IMR-90 (cell line): ENCODE measurements around the gene SENP6. TPM values are rescaled to one million over a fixed set of nuclear protein-coding genes. Genes with fewer than 3 reads are reported as not detected.

ENCODE experiments used
- ATAC-seq: fragments of 200-7000 bp; cut with Tn5 transposase; 2 replicates; pipeline ENCODE4 v1.9.1; 2020; ENCODE audit warnings: low read depth, mild to moderate bottlenecking, moderate library complexity
- BruUV-seq: library from RNA; stranded (reverse); fragments of 400-500 nt; replicated peaks from 2 replicates; lab custom pipeline; 2021; lab: Mats Ljungman, UMichigan
- CTCF ChIA-PET: fragments of 300-600 bp; formaldehyde crosslinking; extraction: SDS; loops from one replicate; lab custom pipeline; 2021; ENCODE audit warnings: antibody characterized with exemption; lab: Yijun Ruan, JAX
- POLR2A ChIA-PET: fragments of 300-600 bp; sonication (Branson Sonifier 250); formaldehyde crosslinking; loops from one replicate; lab custom pipeline; 2022; ENCODE audit warnings: antibody characterized with exemption; ENCODE audit not compliant: unreplicated experiment; lab: Charles Lee
- DNase-seq: peaks from one replicate; pipeline ENCODE4 v3.0.0; 2013
- H2AFZ ChIP-seq: replicated peaks from 2 replicates; pipeline ENCODE3; 2013; ENCODE audit warnings: low read length, mild to moderate bottlenecking; ENCODE audit not compliant: poor library complexity
- H2AK5ac ChIP-seq: 2 replicates; pipeline ENCODE4 v1.6.1; 2013; ENCODE audit warnings: low read depth, low read length, inconsistent platforms
- H2AK9ac ChIP-seq: replicated peaks from 2 replicates; pipeline ENCODE3; 2013; ENCODE audit warnings: mild to moderate bottlenecking, low read depth, low read length, moderate library complexity; ENCODE audit not compliant: poor library complexity
- H2BK120ac ChIP-seq: 2 replicates; pipeline ENCODE4 v1.6.1; 2013; ENCODE audit warnings: low read depth, low read length, inconsistent platforms
- H2BK15ac ChIP-seq: 3 replicates; pipeline ENCODE4 v1.6.1; 2013; ENCODE audit warnings: low read depth, low read length, inconsistent platforms
- H2BK20ac ChIP-seq: 2 replicates; pipeline ENCODE4 v1.6.1; 2013; ENCODE audit warnings: low read depth, mild to moderate bottlenecking, inconsistent platforms, low read length, moderate library complexity
- H2BK5ac ChIP-seq: 2 replicates; pipeline ENCODE4 v1.6.1; 2013; ENCODE audit warnings: mild to moderate bottlenecking, low read depth, low read length, inconsistent platforms; ENCODE audit not compliant: poor library complexity, severe bottlenecking
- H3K14ac ChIP-seq: replicated peaks from 2 replicates; pipeline ENCODE4 v1.6.1; 2013; ENCODE audit warnings: low read depth, low read length, inconsistent platforms
- H3K18ac ChIP-seq: 2 replicates; pipeline ENCODE4 v1.6.1; 2013; ENCODE audit warnings: low read depth, low read length, control low read depth
- H3K23ac ChIP-seq: 2 replicates; pipeline ENCODE4 v1.6.1; 2013; ENCODE audit warnings: low read depth, low read length, inconsistent platforms
- H3K27ac ChIP-seq: 2 replicates; pipeline ENCODE4 v1.5.1; 2013; ENCODE audit warnings: mild to moderate bottlenecking, control low read depth, low read length; ENCODE audit not compliant: insufficient read depth
- H3K27me3 ChIP-seq: 2 replicates; pipeline ENCODE4 v1.6.1; 2013; ENCODE audit warnings: low read length; ENCODE audit not compliant: control insufficient read depth, insufficient read depth
- H3K36me3 ChIP-seq: 2 replicates; pipeline ENCODE4 v1.6.1; 2013; ENCODE audit warnings: low read length, mixed read lengths; ENCODE audit not compliant: control insufficient read depth, insufficient read depth
- H3K4ac ChIP-seq: 2 replicates; pipeline ENCODE4 v1.6.1; 2013; ENCODE audit warnings: low read depth, low read length, inconsistent platforms
- H3K4me1 ChIP-seq: 2 replicates; pipeline ENCODE4 v1.6.1; 2013; ENCODE audit warnings: low read length, mixed read lengths; ENCODE audit not compliant: control insufficient read depth, insufficient read depth
- H3K4me2 ChIP-seq: 2 replicates; pipeline ENCODE4 v1.6.1; 2013; ENCODE audit warnings: low read depth, mild to moderate bottlenecking, control low read depth, low read length, moderate library complexity
- H3K4me3 ChIP-seq: 2 replicates; pipeline ENCODE4 v1.5.1; 2013; ENCODE audit warnings: low read depth, mild to moderate bottlenecking, control low read depth, low read length, moderate library complexity; ENCODE audit not compliant: insufficient read depth
- H3K56ac ChIP-seq: 2 replicates; pipeline ENCODE4 v1.6.1; 2013; ENCODE audit warnings: low read length, inconsistent platforms; ENCODE audit not compliant: insufficient read depth; ENCODE audit errors: extremely low read depth
- H3K79me1 ChIP-seq, 2 experiments: 2 replicates each; pipeline ENCODE4 v1.6.1; 2013; ENCODE audit warnings: low read length in 2 of 2, inconsistent platforms in 1 of 2, low read depth in 1 of 2
- H3K9ac ChIP-seq: 2 replicates; pipeline ENCODE4 v1.6.1; 2013; ENCODE audit warnings: low read depth, low read length, control low read depth
- H3K9me1 ChIP-seq: 2 replicates; pipeline ENCODE4 v1.6.1; 2013; ENCODE audit warnings: low read length, inconsistent platforms; ENCODE audit not compliant: insufficient read depth
- H3K9me3 ChIP-seq: 2 replicates; pipeline ENCODE4 v1.6.1; 2013; ENCODE audit warnings: low read length; ENCODE audit not compliant: control insufficient read depth, insufficient read depth
- H4K20me1 ChIP-seq: 2 replicates; pipeline ENCODE4 v1.6.1; 2013; ENCODE audit warnings: low read length, inconsistent platforms; ENCODE audit not compliant: insufficient read depth
- H4K5ac ChIP-seq: 2 replicates; pipeline ENCODE4 v1.6.1; 2013; ENCODE audit warnings: mild to moderate bottlenecking, low read depth, low read length, control low read depth
- H4K8ac ChIP-seq, 2 experiments: 2 replicates each; pipeline ENCODE4 v1.6.1; 2013; ENCODE audit warnings: low read depth in 2 of 2, low read length in 2 of 2, control low read depth in 1 of 2, inconsistent platforms in 1 of 2
- H4K91ac ChIP-seq: 2 replicates; pipeline ENCODE4 v1.6.1; 2013; ENCODE audit warnings: low read depth, low read length, inconsistent platforms; ENCODE audit not compliant: insufficient read depth
- BHLHE40 ChIP-seq: fragments of 150-350 bp; IDR thresholded peaks from 2 replicates; pipeline ENCODE4 v1.6.1; 2016; ENCODE audit warnings: mild to moderate bottlenecking, low read depth, low read length
- CEBPB ChIP-seq: IDR thresholded peaks from 2 replicates; pipeline ENCODE4 v1.6.1; 2012; ENCODE audit warnings: low read depth, low read length, improper control_type of control experiment
- CHD1 ChIP-seq: IDR thresholded peaks from 2 replicates; pipeline ENCODE4 v1.6.1; 2012; ENCODE audit warnings: low read depth, low read length, improper control_type of control experiment
- FOS ChIP-seq: fragments of 150-350 bp; IDR thresholded peaks from 2 replicates; pipeline ENCODE4 v1.6.1; 2016; ENCODE audit warnings: low read depth, low read length
- MAFK ChIP-seq: IDR thresholded peaks from 2 replicates; pipeline ENCODE4 v1.6.1; 2012; ENCODE audit warnings: low read depth, low read length, improper control_type of control experiment
- MAZ ChIP-seq: IDR thresholded peaks from 2 replicates; pipeline ENCODE4 v1.6.1; 2012; ENCODE audit warnings: low read depth, mild to moderate bottlenecking, low read length, improper control_type of control experiment, moderate library complexity, borderline replicate concordance
- MXI1 ChIP-seq: IDR thresholded peaks from 2 replicates; pipeline ENCODE4 v1.6.1; 2012; ENCODE audit warnings: low read depth, mild to moderate bottlenecking, low read length, moderate library complexity, borderline replicate concordance
- NFE2L2 ChIP-seq: fragments of 150-350 bp; IDR thresholded peaks from 2 replicates; pipeline ENCODE4 v1.6.1; 2016; ENCODE audit warnings: low read depth, mild to moderate bottlenecking, low read length
- POLR2A ChIP-seq: IDR thresholded peaks from 2 replicates; pipeline ENCODE4 v1.6.1; 2012; ENCODE audit warnings: mild to moderate bottlenecking, low read depth, low read length
- RAD21 ChIP-seq: IDR thresholded peaks from 2 replicates; pipeline ENCODE4 v1.6.1; 2012; ENCODE audit warnings: low read length, improper control_type of control experiment
- RCOR1 ChIP-seq: IDR thresholded peaks from 2 replicates; pipeline ENCODE4 v1.6.1; 2012; ENCODE audit warnings: mild to moderate bottlenecking, low read length, improper control_type of control experiment; ENCODE audit not compliant: insufficient replicate concordance
- RFX5 ChIP-seq: IDR thresholded peaks from 2 replicates; pipeline ENCODE4 v1.8.0; 2012; ENCODE audit warnings: low read depth, mild to moderate bottlenecking, low read length, moderate library complexity
- SMC3 ChIP-seq: fragments of 150-350 bp; IDR thresholded peaks from 2 replicates; pipeline ENCODE4 v1.6.1; 2016; ENCODE audit warnings: low read depth, mild to moderate bottlenecking, antibody characterized with exemption, low read length, moderate library complexity
- WGBS, 2 experiments: methylation state at CpG; one replicate each; pipeline versions ENCODE4 v1.1.5 to v1.1.7; 2013; ENCODE audit warnings: missing lambda C conversion rate in 2 of 2; ENCODE audit not compliant: insufficient read length in 1 of 2; ENCODE audit errors: extremely low coverage in 2 of 2; 5-methylcytosine and 5-hydroxymethylcytosine counted together
- dilution Hi-C: fragments of 300-500 bp; cut with HindIII; formaldehyde crosslinking; loops from one replicate; pipeline ENCODE4 v1.14.3; 2018; ENCODE audit warnings: low sequenced_read_pairs; ENCODE audit not compliant: unreplicated experiment
- in situ Hi-C: fragments of 300-500 bp; cut with MboI; formaldehyde crosslinking; loops from 3 replicates; pipeline ENCODE4 v1.14.3; 2019; ENCODE audit warnings: low sequenced_read_pairs, inconsistent platforms, mixed read lengths
- intact Hi-C: fragments of 100-400 bp; cut with micrococcal nuclease; formaldehyde crosslinking; loops from 2 replicates; pipeline ENCODE4 v1.10.0; 2022
- polyA plus RNA-seq, 3 experiments: library from polyadenylated mRNA; depleted of rRNA; stranded (reverse); fragments of >200 nt; gene quantifications; 2 replicates each; pipeline ENCODE4 v1.2.3, GENCODE V29; 2012; ENCODE audit warnings: low replicate concordance in 1 of 3
- total RNA-seq: library from RNA; depleted of rRNA; stranded (reverse); fragments of >200 nt; gene quantifications from 2 replicates; pipeline ENCODE4 v1.2.3, GENCODE V29; 2012
- TF ChIP-seq, protein P1 (sequence below): conservative IDR thresholded peaks from 2 replicates; pipeline ENCODE4 v1.5.1; 2012; ENCODE audit warnings: mild to moderate bottlenecking, low read depth, low read length, improper control_type of control experiment
- TF ChIP-seq, protein P2 (sequence below): fragments of 150-350 bp; IDR thresholded peaks from 2 replicates; pipeline ENCODE4 v1.6.1; 2017; ENCODE audit warnings: mild to moderate bottlenecking, antibody characterized with exemption, low read length, low read depth
- TF ChIP-seq, protein P3 (sequence below): fragments of 150-350 bp; IDR thresholded peaks from 2 replicates; pipeline ENCODE4 v1.6.1; 2016; ENCODE audit warnings: low read depth, mild to moderate bottlenecking, low read length, moderate library complexity, borderline replicate concordance

The SENP6 gene
- total and polyA plus RNA-seq, 2 of the 4 experiments (the other 2 are of a cell fraction): 23.1 to 25.8 TPM

DNA sequence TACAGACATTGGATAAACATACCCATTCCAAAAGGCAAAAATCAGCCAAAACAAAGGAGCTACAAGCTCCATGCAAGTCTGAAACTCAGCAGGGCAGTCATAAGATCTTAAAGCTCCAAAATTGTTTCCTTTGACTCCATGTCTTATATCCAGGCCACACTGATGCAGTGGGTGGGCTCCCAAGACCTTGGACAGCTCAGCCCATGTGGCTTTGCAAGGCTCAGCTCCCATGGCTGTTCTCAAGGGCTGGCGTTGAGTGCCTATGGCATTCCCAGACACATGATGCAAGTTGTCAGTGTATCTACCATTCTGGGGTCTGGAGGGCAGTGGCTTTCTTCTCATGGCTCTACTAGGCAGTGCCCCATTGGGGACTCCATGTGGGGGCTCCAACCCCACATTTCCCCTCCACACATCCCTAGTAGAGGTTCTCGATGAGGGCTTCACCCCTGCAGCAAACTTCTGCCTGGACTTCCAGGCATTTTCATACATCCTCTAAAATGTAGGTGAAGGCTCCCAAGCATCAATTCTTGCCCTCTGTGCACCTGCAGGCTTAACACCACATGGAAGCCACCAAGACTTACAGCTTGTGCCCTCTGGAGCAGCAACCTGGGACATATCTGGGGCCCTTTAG is 35.4 kb upstream of the SENP6 start:
- DNase-seq: no peak
- CTCF ChIA-PET: no interaction called here
- H3K9me1 ChIP-seq: no peaks in the 10 kb centered on the region
- H4K8ac ChIP-seq: no peak overlapping the region
- H3K18ac ChIP-seq: no peak overlapping the region
- H2BK5ac ChIP-seq: no peak overlapping the region
- no peak overlapping the region for H3K4me3 ChIP-seq
- no peak overlapping the region for H2BK120ac ChIP-seq
- WGBS, 2 experiments: no CpG with 5 or more reads among the region's 2 CpGs
- POLR2A ChIA-PET: no interaction called here
- H3K4me1 ChIP-seq: no peaks in the 10 kb centered on the region
- H4K20me1 ChIP-seq: no peaks in the 10 kb centered on the region
- ATAC-seq: no peak
- H3K4ac ChIP-seq: no peak overlapping the region
- H3K9ac ChIP-seq: no peak overlapping the region
- H4K91ac ChIP-seq: no peak overlapping the region
- intact Hi-C loops: no loop called here
- H3K14ac ChIP-seq: no peak overlapping the region
- H2BK15ac ChIP-seq: no peak overlapping the region
- H3K36me3 ChIP-seq: no peaks in the 10 kb centered on the region
- no peak overlapping the region for H3K23ac ChIP-seq
- BruUV-seq: no TSS peak
- peaks cover 7% of the 10 kb centered on the region for H3K9me3 ChIP-seq
- H2BK20ac ChIP-seq: no peak overlapping the region
- H2AK9ac ChIP-seq: no peak overlapping the region
- H2AFZ ChIP-seq: no peak overlapping the region
- dilution Hi-C loops: no loop called here
- H3K56ac ChIP-seq: no peak overlapping the region
- peaks cover 5% of the 10 kb centered on the region for H3K27me3 ChIP-seq
- TF ChIP-seq SMC3: no peak
- no peak for TF ChIP-seq RAD21
- no peak for TF ChIP-seq POLR2A
- TF ChIP-seq NFE2L2: no peak
- TF ChIP-seq MAZ: no peak
- no peak for TF ChIP-seq CHD1
- no peak for TF ChIP-seq FOS
- TF ChIP-seq MAFK: no peak
- TF ChIP-seq CEBPB: no peak
- TF ChIP-seq MXI1: no peak
- TF ChIP-seq, protein P1, sequence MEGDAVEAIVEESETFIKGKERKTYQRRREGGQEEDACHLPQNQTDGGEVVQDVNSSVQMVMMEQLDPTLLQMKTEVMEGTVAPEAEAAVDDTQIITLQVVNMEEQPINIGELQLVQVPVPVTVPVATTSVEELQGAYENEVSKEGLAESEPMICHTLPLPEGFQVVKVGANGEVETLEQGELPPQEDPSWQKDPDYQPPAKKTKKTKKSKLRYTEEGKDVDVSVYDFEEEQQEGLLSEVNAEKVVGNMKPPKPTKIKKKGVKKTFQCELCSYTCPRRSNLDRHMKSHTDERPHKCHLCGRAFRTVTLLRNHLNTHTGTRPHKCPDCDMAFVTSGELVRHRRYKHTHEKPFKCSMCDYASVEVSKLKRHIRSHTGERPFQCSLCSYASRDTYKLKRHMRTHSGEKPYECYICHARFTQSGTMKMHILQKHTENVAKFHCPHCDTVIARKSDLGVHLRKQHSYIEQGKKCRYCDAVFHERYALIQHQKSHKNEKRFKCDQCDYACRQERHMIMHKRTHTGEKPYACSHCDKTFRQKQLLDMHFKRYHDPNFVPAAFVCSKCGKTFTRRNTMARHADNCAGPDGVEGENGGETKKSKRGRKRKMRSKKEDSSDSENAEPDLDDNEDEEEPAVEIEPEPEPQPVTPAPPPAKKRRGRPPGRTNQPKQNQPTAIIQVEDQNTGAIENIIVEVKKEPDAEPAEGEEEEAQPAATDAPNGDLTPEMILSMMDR: no peak
- TF ChIP-seq, protein P2, sequence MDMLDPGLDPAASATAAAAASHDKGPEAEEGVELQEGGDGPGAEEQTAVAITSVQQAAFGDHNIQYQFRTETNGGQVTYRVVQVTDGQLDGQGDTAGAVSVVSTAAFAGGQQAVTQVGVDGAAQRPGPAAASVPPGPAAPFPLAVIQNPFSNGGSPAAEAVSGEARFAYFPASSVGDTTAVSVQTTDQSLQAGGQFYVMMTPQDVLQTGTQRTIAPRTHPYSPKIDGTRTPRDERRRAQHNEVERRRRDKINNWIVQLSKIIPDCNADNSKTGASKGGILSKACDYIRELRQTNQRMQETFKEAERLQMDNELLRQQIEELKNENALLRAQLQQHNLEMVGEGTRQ: no peak
- no peak for TF ChIP-seq RFX5
- TF ChIP-seq, protein P3, sequence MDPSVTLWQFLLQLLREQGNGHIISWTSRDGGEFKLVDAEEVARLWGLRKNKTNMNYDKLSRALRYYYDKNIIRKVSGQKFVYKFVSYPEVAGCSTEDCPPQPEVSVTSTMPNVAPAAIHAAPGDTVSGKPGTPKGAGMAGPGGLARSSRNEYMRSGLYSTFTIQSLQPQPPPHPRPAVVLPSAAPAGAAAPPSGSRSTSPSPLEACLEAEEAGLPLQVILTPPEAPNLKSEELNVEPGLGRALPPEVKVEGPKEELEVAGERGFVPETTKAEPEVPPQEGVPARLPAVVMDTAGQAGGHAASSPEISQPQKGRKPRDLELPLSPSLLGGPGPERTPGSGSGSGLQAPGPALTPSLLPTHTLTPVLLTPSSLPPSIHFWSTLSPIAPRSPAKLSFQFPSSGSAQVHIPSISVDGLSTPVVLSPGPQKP: no peak
- no peak for TF ChIP-seq RCOR1
- no peak for TF ChIP-seq BHLHE40
- no peak overlapping the region for H2AK5ac ChIP-seq
- H3K79me1 ChIP-seq: no peaks in the 10 kb centered on the region
- H3K4me2 ChIP-seq: no peak overlapping the region
- in situ Hi-C loops: no loop called here
- no peak overlapping the region for H3K27ac ChIP-seq
- no peak overlapping the region for H4K5ac ChIP-seq
